Measurements from ENCODE around the gene MLXIPL.
"Not testable (repeated sequence)": the region's sequence is repeated elsewhere in the genome, so short reads cannot be mapped to it uniquely, and the experiment has no call there.

The MLXIPL gene

DNA sequence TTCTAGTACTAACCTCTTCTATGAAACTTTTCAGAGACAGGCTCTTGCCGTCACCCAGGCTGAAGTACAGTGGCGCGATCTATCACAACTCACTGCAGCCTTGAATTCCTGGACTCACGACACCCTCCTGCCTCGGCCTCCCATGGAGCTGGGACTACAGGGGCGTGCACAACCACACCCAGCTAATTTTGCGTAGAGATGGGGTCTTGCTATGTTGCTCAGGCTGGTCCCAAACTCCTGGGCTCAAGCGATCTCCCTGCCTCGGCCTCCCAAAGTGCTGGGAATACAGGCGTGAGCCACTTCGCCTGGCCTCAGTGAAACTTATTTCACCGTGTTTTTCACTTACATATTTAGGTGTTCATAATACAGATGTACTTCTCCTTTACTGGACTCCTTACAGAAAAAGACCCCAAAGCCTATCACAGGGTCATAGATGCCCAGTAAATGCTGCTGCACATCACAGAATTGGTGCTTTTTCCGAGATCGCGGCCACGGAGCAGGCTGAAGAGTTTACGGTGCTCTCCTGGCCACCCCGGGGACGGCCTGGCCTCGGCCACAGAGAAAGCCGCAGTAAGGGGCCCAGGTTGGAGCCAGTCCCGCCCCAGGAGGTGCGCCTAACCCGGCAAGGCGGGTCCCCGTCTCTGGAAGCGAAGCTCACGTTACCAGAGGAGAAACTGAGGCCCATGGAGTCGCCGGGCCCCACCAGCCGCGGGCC is 46.5 kb downstream of the MLXIPL start:
- DNase-seq (ENCODE audit: low read depth), result peak; percentile 29

DNA sequence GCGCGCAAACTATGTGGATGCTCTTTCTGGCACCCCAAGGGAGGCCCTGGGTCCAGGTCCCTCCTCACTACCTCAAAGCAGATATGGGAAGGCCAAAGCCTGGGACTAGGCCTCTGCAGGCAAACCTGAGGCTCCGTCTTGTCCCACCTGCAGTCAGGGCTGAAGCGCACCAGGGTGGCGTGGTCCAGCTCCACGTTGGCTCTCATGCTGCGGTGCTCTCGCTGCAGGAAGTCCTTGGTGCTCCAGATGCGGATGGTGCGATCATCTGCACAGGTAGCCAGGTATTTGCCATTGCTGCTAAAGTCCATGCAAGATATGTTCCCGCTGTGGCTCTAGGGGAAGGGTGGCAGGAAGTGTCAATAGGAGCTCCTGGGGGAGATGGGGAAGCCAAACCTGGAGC is 50.5 kb downstream of the MLXIPL start:
- no peak for DNase-seq (ENCODE audit: low read depth)

DNA sequence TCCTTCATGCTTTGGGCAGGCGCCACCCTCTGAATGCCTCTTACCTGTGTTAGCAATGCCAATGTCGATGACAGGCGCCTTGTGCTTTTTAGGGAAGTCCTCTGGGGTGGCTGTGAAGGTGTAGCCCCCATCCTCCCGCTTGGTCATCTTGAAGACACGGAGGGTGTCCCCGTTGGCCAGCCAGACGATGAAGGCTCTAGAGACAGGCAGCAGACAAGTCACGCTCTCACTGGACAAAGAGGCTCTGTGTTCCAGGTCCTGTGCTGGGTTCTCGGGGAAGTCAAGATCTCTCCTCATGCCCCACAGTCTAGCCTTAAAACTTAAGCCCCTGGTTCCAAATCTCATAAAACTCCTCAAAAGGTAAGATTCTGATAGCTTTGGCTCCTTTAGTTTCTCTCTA is 51.0 kb downstream of the MLXIPL start:
- DNase-seq (ENCODE audit: low read depth), result no peak

DNA sequence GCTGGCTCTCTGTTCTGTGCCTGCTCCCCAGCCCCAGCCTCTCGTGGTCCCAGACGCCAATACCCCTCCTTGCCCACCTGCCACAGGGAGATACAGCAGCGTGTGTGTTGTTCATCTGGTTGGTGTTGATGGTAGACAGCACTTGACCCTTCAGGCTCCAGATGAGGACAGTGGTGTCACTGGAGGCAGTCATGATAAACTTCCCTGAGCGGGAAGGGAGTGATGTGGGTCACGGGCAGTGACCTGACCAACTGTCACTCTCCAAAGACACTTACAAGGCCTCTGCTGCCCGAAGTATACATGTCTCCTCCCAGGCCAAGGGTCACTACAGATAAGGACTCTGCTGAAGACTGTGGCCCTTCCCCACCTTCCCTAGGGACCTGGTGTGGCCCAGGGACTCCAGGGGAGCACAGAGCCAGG is 51.5 kb downstream of the MLXIPL start:
- DNase-seq (ENCODE audit: low read depth), result no peak

DNA sequence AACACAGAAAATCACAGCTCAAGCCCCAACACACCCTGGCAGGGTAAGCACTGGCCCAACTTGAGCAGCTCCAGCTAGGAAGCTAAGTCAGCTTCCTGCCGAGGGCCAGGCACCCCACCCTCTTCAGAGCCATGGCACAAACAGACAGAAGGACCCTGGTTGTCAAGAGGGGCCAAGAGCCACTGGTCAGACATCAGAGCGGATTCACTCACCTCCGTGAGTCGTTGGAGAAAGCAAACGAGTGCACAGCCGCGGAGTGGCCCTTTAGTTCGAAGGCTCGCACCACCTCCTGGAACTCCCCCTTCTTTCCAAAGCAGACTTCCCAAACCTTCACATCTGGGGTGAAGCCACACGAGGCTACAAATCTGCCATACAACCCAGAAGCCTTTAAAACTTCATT is 53.3 kb downstream of the MLXIPL start:
- no peak for DNase-seq (ENCODE audit: low read depth)

GRCh38 chr7:73570521-73570920 is 53.8 kb downstream of the MLXIPL start:
- DNase-seq (ENCODE audit: low read depth), result no peak

DNA sequence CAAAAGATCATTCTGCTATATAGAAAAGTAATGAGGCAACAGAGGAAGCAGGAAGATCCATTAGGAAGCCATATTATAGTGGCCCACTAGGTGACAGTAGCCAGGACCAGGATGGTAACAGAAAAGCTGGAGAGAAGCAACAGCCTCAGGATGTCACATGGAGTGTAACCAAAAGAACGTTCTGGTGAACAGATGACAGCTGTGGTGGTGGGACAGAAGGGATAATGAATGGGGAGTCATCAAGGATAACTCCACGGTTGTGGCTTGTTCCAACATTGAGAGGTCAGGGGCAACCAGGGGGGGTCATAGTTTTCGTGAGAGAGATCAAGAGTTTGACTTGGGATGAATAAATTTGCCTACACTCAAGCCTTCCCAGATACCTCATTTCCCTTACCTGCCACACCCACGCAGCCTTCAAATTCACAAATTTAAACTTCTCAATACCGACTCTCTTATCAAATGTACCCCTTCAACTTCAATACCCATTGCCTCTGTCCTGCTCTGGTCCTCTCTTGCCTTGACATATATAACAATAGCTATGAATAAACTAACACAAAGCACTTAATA is 55.2 kb downstream of the MLXIPL start:
- DNase-seq (ENCODE audit: low read depth), result no peak

DNA sequence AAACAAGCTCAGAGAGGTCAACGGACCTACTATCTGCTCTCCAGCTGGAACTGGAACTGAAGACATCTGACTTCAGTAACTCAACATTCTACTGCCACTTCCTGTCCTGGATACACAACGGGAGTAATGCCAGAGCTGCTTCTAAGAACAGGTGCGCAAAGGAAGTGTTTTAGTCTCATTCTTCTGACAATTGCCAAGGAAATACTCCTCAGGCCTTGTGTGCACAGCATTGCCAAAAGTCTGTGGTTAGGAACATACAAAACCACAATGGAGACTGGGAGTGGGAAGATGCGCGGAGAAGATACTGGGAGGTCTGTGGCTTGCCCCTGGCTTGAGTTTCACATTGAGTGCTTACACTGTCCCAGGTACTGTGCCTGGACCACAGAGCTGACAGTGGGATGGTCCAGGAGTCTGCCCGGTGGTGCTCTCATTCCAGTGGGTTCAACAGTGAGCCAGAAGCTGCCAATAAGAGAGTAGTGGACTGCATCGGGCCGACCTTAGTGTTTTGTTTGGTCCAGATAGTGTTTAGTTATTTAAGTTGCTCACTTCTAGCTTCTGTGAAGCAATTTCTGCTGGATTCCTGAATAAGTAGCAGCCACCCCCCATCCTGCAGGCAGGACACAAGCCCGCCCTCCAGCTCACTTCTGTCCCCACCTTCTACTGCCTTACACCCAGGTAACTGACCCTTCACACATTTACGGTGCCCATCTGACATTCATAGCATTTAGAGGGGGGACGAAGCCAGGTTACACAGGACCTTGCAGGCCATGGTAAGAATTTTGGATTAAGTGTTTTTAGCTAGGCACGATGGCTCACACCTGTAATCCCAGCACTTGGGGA is 56.3 kb downstream of the MLXIPL start:
- DNase-seq (ENCODE audit: low read depth), result no peak

DNA sequence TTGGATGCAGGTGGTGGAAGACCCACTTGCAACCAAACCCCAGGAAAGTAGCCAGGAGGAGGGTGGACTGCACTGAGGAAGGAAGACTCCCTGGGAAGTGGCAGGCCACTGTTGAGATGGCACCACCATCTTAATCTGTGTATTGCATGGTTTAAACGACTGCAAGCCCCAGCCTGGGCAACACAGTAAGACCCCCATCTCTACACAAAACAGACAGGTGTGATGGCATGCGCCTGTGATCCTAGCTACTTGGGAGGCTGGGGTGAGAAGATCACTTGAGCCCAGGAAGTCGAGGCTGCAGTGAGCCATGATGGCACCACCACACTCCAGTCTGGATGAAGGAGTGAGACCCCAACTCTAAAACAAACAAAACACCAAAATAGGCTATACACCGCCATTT is 57.2 kb downstream of the MLXIPL start:
- DNase-seq (ENCODE audit: low read depth), result no peak

DNA sequence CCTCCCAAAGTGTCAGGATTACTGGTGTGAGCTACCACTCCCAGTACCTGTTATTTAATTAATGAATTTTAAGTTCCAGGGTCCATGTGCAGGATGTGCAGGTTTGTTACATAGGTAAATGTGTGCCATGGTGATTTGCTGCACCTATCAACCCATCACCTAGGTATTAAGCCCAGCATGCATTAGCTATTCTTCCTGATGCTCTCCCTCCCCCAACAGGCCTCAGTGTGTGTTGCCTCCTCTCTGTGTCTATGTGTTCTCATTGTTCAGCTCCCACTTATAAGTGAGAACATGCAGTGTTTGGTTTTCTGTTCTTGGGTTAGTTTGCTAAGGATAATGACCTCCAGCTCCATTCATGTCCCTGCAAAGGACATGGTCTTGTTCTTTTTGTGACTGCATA is 57.9 kb downstream of the MLXIPL start:
- not testable (repeated sequence) for DNase-seq (ENCODE audit: low read depth)

- no peak for DNase-seq (ENCODE audit: low read depth)
These were observed 58.5 kb downstream of the MLXIPL start for GRCh38 chr7:73565675-73566340.

DNA sequence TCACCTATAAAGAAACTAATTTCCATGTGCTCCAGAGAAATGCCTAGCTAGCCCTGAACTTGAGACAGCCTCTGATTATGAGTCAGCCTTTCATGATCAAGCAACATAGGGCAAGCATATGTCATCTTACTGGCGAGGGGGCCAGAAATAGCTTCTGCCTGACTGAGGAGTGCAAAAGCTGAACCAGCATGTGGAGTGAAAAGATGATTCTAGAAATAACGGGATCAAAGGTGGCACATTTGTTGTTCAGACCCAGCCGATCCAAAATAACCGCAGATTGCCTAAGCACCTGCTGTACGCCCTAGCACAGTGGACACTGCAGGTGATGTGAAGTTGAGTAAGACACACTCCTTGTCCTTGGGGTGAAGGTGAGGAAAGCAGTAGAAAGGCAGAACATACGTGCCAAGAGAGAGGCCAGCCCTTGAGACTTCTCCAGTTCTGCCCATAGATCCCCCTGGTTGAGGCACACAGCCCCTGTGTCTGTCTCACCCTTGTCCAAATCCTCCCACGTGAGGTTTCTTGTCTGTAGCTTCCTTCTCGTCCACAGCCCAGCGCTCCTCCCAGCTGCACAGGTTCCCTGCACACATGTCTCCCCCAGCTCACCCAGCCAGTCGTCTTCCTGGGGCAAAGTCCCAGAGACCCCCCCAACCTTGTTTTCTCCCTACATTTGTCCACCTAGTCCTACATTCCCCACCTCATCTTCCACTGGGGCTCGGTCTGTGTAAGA is 64.0 kb downstream of the MLXIPL start:
- peak; percentile 95 for DNase-seq (ENCODE audit: low read depth)

- peak; percentile 55 for DNase-seq (ENCODE audit: low read depth)
These were observed 66.7 kb downstream of the MLXIPL start, which contains the start of gene BCL7B for GRCh38 chr7:73557397-73558257. TSS of gene BCL7B (minus strand) at chr7:73557690. CDS start at chr7:73557578, 112 bp downstream.

- DNase-seq (ENCODE audit: low read depth), result peak; percentile 93
These were observed 67.3 kb downstream of the MLXIPL start for GRCh38 chr7:73557108-73557396.

DNA sequence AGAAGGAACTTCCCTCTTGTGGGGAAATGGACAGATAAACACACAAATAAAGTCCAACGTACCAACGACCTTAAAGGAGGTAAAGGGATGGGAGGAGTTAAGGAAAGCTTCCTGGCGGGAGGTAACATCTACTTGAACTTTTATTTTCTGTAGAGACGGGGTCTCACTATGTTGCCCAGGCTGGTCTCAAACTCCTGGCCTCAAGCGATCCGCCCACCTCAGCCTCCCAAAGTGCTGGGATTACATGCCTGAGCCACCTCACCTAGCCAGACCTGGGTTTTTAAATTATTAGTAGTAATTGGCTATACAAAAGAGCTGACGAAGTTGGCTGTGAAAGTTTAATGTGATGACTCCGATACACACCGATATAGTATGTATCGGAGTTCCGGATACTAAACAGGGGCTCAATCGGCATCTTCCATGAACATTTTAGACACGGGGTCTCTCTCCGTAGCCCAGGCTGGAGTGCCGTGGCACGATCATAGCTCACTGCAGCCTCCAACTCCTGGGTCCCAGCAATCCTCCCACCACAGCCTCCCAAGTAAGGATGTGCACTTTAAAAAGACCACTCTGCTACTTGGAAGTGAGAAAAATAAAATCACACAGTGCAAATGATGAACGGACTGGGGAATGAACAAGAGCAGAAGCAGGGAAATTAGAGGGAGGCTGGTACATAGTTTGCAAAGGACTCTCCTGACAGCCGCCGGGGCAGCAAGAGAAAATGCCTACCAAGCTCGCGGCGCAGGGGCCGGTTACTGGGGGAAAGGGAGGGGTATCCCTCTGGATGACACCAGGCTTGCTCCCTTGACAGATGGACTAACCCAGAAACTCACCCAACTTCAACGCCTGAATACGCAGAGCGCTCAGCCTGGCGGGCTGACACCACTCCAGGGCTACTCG is 67.9 kb downstream of the MLXIPL start:
- DNase-seq (ENCODE audit: low read depth), result no peak

DNA sequence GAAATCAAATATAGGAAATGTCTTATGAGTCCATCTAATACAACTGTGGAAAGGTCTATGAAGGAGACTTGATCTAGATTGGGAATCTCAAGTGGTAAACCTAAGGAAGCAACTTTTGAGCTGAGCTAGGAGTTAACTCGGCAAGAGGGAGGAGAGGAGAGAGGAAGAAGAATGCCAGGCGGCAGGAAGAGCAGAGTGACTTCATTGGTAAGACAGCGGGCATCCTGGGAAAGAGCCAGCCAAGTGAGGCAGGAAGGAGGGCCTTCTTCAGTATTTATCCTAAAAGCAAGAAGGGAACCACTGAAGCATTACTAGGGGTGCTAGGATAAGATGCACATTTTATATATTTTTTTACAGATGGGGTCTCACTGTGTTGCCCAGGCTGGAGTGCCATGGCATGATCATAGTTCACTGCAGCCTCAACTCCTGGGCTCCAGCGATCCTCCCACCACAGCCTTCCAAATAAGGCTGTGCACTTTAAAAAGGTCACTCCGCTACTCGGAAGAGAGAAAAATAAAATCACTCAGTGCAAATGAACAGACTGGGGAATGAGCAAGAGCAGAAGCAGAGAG is 68.8 kb downstream of the MLXIPL start:
- DNase-seq (ENCODE audit: low read depth), result no peak

- DNase-seq (ENCODE audit: low read depth), result not testable (repeated sequence)
These were observed 74.2 kb downstream of the MLXIPL start for GRCh38 chr7:73550093-73550492.

- DNase-seq (ENCODE audit: low read depth), result no peak
These were observed 75.1 kb downstream of the MLXIPL start for GRCh38 chr7:73549176-73549575.

- no peak for DNase-seq (ENCODE audit: low read depth)
These were observed 76.5 kb downstream of the MLXIPL start for GRCh38 chr7:73547841-73548240.

- no peak for DNase-seq (ENCODE audit: low read depth)
These were observed 79.6 kb downstream of the MLXIPL start for GRCh38 chr7:73544678-73545077.

Measured in iris pigment epithelial cell (primary cell).